HG02759 (cell line): ENCODE data around the gene KRTAP12-1.
"Not testable (repeated sequence)": the region's sequence is repeated elsewhere in the genome, so short reads cannot be mapped to it uniquely, and the experiment has no call there.

ENCODE experiments used
- ATAC-seq: cut with Tn5 transposase; IDR thresholded peaks from one replicate; pipeline ENCODE4 v1.9.1; 2021; ENCODE audit warnings: mild to moderate bottlenecking, moderate library complexity; ENCODE audit not compliant: unreplicated experiment

KRTAP12-1 gene

GRCh38 chr21:44670642-44671432, 11.1 kb downstream of the KRTAP12-1 start:
- ATAC-seq: no peak

GRCh38 chr21:44667612-44668011, 14.4 kb downstream of the KRTAP12-1 start:
- no peak for ATAC-seq

GRCh38 chr21:44666401-44667320, 15.3 kb downstream of the KRTAP12-1 start, which contains the start of gene KRTAP12-2:
TSS of gene KRTAP12-2 (minus strand) at chr21:44666927. CDS start at chr21:44666886, 41 bp downstream.
- ATAC-seq: no peak

GRCh38 chr21:44664691-44665090, 17.3 kb downstream of the KRTAP12-1 start:
- ATAC-seq: no peak

GRCh38 chr21:44661567-44661966, 20.4 kb downstream of the KRTAP12-1 start:
- ATAC-seq: not testable (repeated sequence)

GRCh38 chr21:44658913-44659595, 22.9 kb downstream of the KRTAP12-1 start:
- no peak for ATAC-seq

- no peak for ATAC-seq
These were observed 23.4 kb downstream of the KRTAP12-1 start for GRCh38 chr21:44658541-44658910.

GRCh38 chr21:44657635-44658540, 24.1 kb downstream of the KRTAP12-1 start, which contains the start of gene KRTAP12-3:
TSS of gene KRTAP12-3 (plus strand) at chr21:44657932. CDS start at chr21:44657980, 48 bp downstream.
- ATAC-seq: no peak

- no peak for ATAC-seq
These were observed 25.1 kb downstream of the KRTAP12-1 start for GRCh38 chr21:44656868-44657267.

- no peak for ATAC-seq
These were observed 27.3 kb downstream of the KRTAP12-1 start, which contains the start of gene KRTAP12-4 for GRCh38 chr21:44654576-44655175. TSS of gene KRTAP12-4 (minus strand) at chr21:44654659. CDS start at chr21:44654614, 45 bp downstream.

- no peak for ATAC-seq
These were observed 28.0 kb downstream of the KRTAP12-1 start for GRCh38 chr21:44653656-44654575.

- no peak for ATAC-seq
These were observed 28.8 kb downstream of the KRTAP12-1 start for GRCh38 chr21:44653123-44653522.

GRCh38 chr21:44650973-44651675, 30.8 kb downstream of the KRTAP12-1 start:
- ATAC-seq: no peak

GRCh38 chr21:44650265-44650972, 31.5 kb downstream of the KRTAP12-1 start:
- no peak for ATAC-seq

GRCh38 chr21:44649521-44650100, 32.4 kb downstream of the KRTAP12-1 start:
- no peak for ATAC-seq

- no peak for ATAC-seq
These were observed 33.2 kb downstream of the KRTAP12-1 start for GRCh38 chr21:44648557-44649311.
